MCF 10A (cell line): ENCODE results near the gene KLF13. TPM values are rescaled to one million over a fixed set of nuclear protein-coding genes. Genes with fewer than 3 reads are reported as not detected.
A peak's percentile ranks its signal among the peaks of the same experiment; 100 is the strongest.

Experiments
- BruUV-seq: library from RNA; stranded (reverse); fragments of 400-500 nt; replicated peaks from 2 replicates; lab custom pipeline; 2021; lab: Mats Ljungman, UMichigan
- CTCF ChIA-PET: fragments of 300-600 bp; sonication (Branson Sonifier 250); formaldehyde crosslinking; extraction: SDS; loops from one replicate; lab custom pipeline; 2021; ENCODE audit warnings: antibody characterized with exemption, inconsistent platforms; lab: Yijun Ruan, JAX
- POLR2A ChIA-PET: fragments of 300-600, 350-650 bp; sonication (Branson Sonifier 250); formaldehyde crosslinking; extraction: SDS; loops from one replicate; lab custom pipeline; 2020; ENCODE audit warnings: antibody characterized with exemption, inconsistent platforms; lab: Yijun Ruan, JAX
- DNase-seq: peaks from one replicate; pipeline ENCODE4 v3.0.0-alpha.2; 2018; ENCODE audit not compliant: unreplicated experiment
- H3K27ac Mint-ChIP-seq: one replicate; pipeline ENCODE4 v1.8.0; 2022; ENCODE audit warnings: mild to moderate bottlenecking, low read depth, mixed read lengths; ENCODE audit not compliant: unreplicated experiment
- H3K27me3 Mint-ChIP-seq: one replicate; pipeline ENCODE4 v1.8.0; 2022; ENCODE audit warnings: mixed read lengths; ENCODE audit not compliant: insufficient read depth, unreplicated experiment
- H3K36me3 Mint-ChIP-seq: one replicate; pipeline ENCODE4 v1.8.0; 2022; ENCODE audit warnings: mild to moderate bottlenecking, moderate library complexity, mixed read lengths; ENCODE audit not compliant: insufficient read depth, unreplicated experiment
- H3K4me1 Mint-ChIP-seq: one replicate; pipeline ENCODE4 v1.8.0; 2022; ENCODE audit warnings: mixed read lengths; ENCODE audit not compliant: insufficient read depth, unreplicated experiment
- H3K4me3 Mint-ChIP-seq: one replicate; pipeline ENCODE4 v1.8.0; 2022; ENCODE audit warnings: mild to moderate bottlenecking, moderate library complexity, mixed read lengths; ENCODE audit not compliant: unreplicated experiment
- H3K9me3 Mint-ChIP-seq: one replicate; pipeline ENCODE4 v1.8.0; 2022; ENCODE audit warnings: mixed read lengths; ENCODE audit not compliant: unreplicated experiment
- CTCF ChIP-seq: fragments of 200-600 bp; IDR thresholded peaks from one replicate; pipeline ENCODE4 v1.8.0; 2022; ENCODE audit warnings: antibody characterized with exemption, mild to moderate bottlenecking; ENCODE audit not compliant: unreplicated experiment
- intact Hi-C: fragments of 100-400 bp; cut with micrococcal nuclease; formaldehyde crosslinking; loops from 2 replicates; pipeline ENCODE4 v1.14.1; 2022
- total RNA-seq: library from RNA; stranded (reverse); gene quantifications from 2 replicates; pipeline ENCODE4 v1.2.3, GENCODE V29; 2022

KLF13 gene
- total RNA-seq, 1 experiment from 2014 or later, result 83.1 TPM

GRCh38 chr15:31391687-31392671, 65.3 kb downstream of the KLF13 start:
- intact Hi-C loops, result no loop called here
- TF ChIP-seq CTCF, result no peak
- Mint-ChIP-seq H3K36me3 (no peaks in the 10 kb centered on the region), H3K27ac (no peak overlapping the region), H3K27me3 (no peaks in the 10 kb centered on the region), H3K4me3 (peak overlapping the region; percentile 76), H3K9me3 (peaks cover 6% of the 10 kb centered on the region), H3K4me1 (peaks cover 36% of the 10 kb centered on the region)
- ChIA-PET POLR2A (interaction anchor here (0.9 to 1.4 kb wide), 6 partner anchors 9 to 70 kb away, joined by 3 to 6 read pairs (median 4); no protein-coding TSS in a partner anchor), CTCF (interaction anchor here (0.5 to 1.0 kb wide), 5 partner anchors 25 to 274 kb away, joined by 3 read pairs; no protein-coding TSS in a partner anchor)
- peak; percentile 53 for DNase-seq
- no TSS peak for BruUV-seq

GRCh38 chr15:31392761-31393401, 66.2 kb downstream of the KLF13 start:
- CTCF ChIA-PET, result interaction anchor here (0.9 to 1.0 kb wide), 2 partner anchors 71 to 80 kb away, joined by 3 read pairs; no protein-coding TSS in a partner anchor
- POLR2A ChIA-PET, result interaction anchor here (0.9 to 1.4 kb wide), 6 partner anchors 10 to 69 kb away, joined by 3 to 6 read pairs (median 4); no protein-coding TSS in a partner anchor

GRCh38 chr15:31393444-31394091, 66.9 kb downstream of the KLF13 start:
- CTCF ChIA-PET, result no interaction called here
- DNase-seq, result no peak
- Mint-ChIP-seq H3K4me1 (peaks cover 38% of the 10 kb centered on the region), H3K27me3 (no peaks in the 10 kb centered on the region), H3K36me3 (no peaks in the 10 kb centered on the region), H3K4me3 (peak overlapping the region; percentile 76), H3K27ac (peak overlapping the region; percentile 49), H3K9me3 (peaks cover 6% of the 10 kb centered on the region)
- BruUV-seq, result no TSS peak
- TF ChIP-seq CTCF, result no peak
- intact Hi-C loops, result no loop called here
- POLR2A ChIA-PET, result no interaction called here

More at GRCh38 chr15:31392761-31393401, 66.2 kb downstream of the KLF13 start:
- Mint-ChIP-seq H3K36me3 (no peaks in the 10 kb centered on the region), H3K4me3 (peak overlapping the region; percentile 76), H3K27ac (peak overlapping the region; percentile 49), H3K9me3 (peaks cover 6% of the 10 kb centered on the region), H3K4me1 (peaks cover 35% of the 10 kb centered on the region), H3K27me3 (no peaks in the 10 kb centered on the region)
- TF ChIP-seq CTCF, result no peak
- no peak for DNase-seq
- intact Hi-C loops, result no loop called here
- no TSS peak for BruUV-seq
